WTC11 (cell line): Measurements from ENCODE around the gene PSMF1. TPM values are rescaled to one million over a fixed set of nuclear protein-coding genes. Genes with fewer than 3 reads are reported as not detected.

Source experiments
- ATAC-seq: fragments of 200-7000 bp; cut with Tn5 transposase; 2 replicates; pipeline ENCODE4 v1.10.0; 2021; ENCODE audit warnings: mild to moderate bottlenecking, moderate library complexity
- CTCF ChIA-PET: fragments of 300-600 bp; sonication (Branson Sonifier 250); formaldehyde crosslinking; loops from one replicate; lab custom pipeline; 2021; ENCODE audit warnings: antibody characterized with exemption; lab: Charles Lee
- POLR2A ChIA-PET: fragments of 350-600 bp; sonication (Branson Sonifier 250); formaldehyde crosslinking; loops from one replicate; lab custom pipeline; 2021; ENCODE audit warnings: antibody characterized with exemption; lab: Charles Lee
- DNase-seq: peaks from one replicate; pipeline ENCODE4 v3.0.0; 2021; ENCODE audit warnings: low spot score
- H3K27ac Mint-ChIP-seq: 2 replicates; pipeline ENCODE4 v1.8.0; 2021; ENCODE audit warnings: mixed read lengths
- H3K27me3 Mint-ChIP-seq: 2 replicates; pipeline ENCODE4 v1.8.0; 2021; ENCODE audit warnings: low read depth, mild to moderate bottlenecking, moderate library complexity, mixed read lengths
- H3K36me3 Mint-ChIP-seq: 2 replicates; pipeline ENCODE4 v1.8.0; 2021; ENCODE audit warnings: mixed read lengths
- H3K4me1 Mint-ChIP-seq: 2 replicates; pipeline ENCODE4 v1.8.0; 2022; ENCODE audit warnings: mixed read lengths
- H3K4me3 Mint-ChIP-seq: 2 replicates; pipeline ENCODE4 v1.8.0; 2021; ENCODE audit warnings: mild to moderate bottlenecking, moderate library complexity, mixed read lengths
- H3K9me3 Mint-ChIP-seq: 2 replicates; pipeline ENCODE4 v1.8.0; 2021; ENCODE audit warnings: mixed read lengths
- ETV6 ChIP-seq: sonication (generic); formaldehyde crosslinking; IDR thresholded peaks from 2 replicates; pipeline ENCODE4 v1.8.1; 2022; ENCODE audit warnings: mild to moderate bottlenecking, missing genetic modification reagents
- GABPB1 ChIP-seq: sonication (generic); formaldehyde crosslinking; IDR thresholded peaks from 2 replicates; pipeline ENCODE4 v1.8.1; 2023; ENCODE audit warnings: mild to moderate bottlenecking, missing genetic modification reagents
- GTF2I ChIP-seq: fragments of 250-450 bp; sonication (Bioruptor Pico); conservative IDR thresholded peaks from 2 replicates; pipeline ENCODE4 v1.4.0; 2021; ENCODE audit warnings: mild to moderate bottlenecking
- IRF2 ChIP-seq: sonication (generic); formaldehyde crosslinking; IDR thresholded peaks from 2 replicates; pipeline ENCODE4 v1.8.0; 2022; ENCODE audit warnings: low read depth, missing genetic modification reagents, borderline replicate concordance
- KAT7 ChIP-seq: sonication (generic); formaldehyde crosslinking; IDR thresholded peaks from 2 replicates; pipeline ENCODE4 v1.8.1; 2023; ENCODE audit warnings: missing genetic modification reagents, mild to moderate bottlenecking, borderline replicate concordance
- NR2C2 ChIP-seq: sonication (generic); formaldehyde crosslinking; IDR thresholded peaks from 2 replicates; pipeline ENCODE4 v1.8.0; 2022; ENCODE audit warnings: mild to moderate bottlenecking, missing genetic modification reagents
- NR3C1 ChIP-seq: sonication (generic); formaldehyde crosslinking; conservative IDR thresholded peaks from 2 replicates; pipeline ENCODE4 v1.8.1; 2023; ENCODE audit warnings: low read depth, mild to moderate bottlenecking, missing genetic modification reagents
- SMAD3 ChIP-seq: sonication (generic); formaldehyde crosslinking; IDR thresholded peaks from 2 replicates; pipeline ENCODE4 v1.8.0; 2022; ENCODE audit warnings: missing genetic modification reagents, mild to moderate bottlenecking, borderline replicate concordance
- SP1 ChIP-seq: sonication (generic); formaldehyde crosslinking; conservative IDR thresholded peaks from 2 replicates; pipeline ENCODE4 v1.8.1; 2022; ENCODE audit warnings: missing genetic modification reagents
- TEAD1 ChIP-seq: sonication (generic); formaldehyde crosslinking; IDR thresholded peaks from 2 replicates; pipeline ENCODE4 v1.8.0; 2022; ENCODE audit warnings: mild to moderate bottlenecking, missing genetic modification reagents
- ZNF138 ChIP-seq: sonication (generic); formaldehyde crosslinking; conservative IDR thresholded peaks from 2 replicates; pipeline ENCODE4 v1.8.1; 2022; ENCODE audit warnings: mild to moderate bottlenecking, moderate library complexity, missing genetic modification reagents
- ZNF263 ChIP-seq: sonication (generic); formaldehyde crosslinking; IDR thresholded peaks from 2 replicates; pipeline ENCODE4 v1.8.1; 2022; ENCODE audit warnings: low read depth, mild to moderate bottlenecking, moderate library complexity, missing genetic modification reagents
- ZNF671 ChIP-seq: fragments of 250-450 bp; sonication (Bioruptor Pico); IDR thresholded peaks from 2 replicates; pipeline ENCODE4 v1.8.0; 2021; ENCODE audit warnings: mild to moderate bottlenecking
- total RNA-seq: library from RNA; stranded (reverse); gene quantifications from 3 replicates; pipeline ENCODE4 v1.2.3, GENCODE V29; 2021
- TF ChIP-seq, protein P1 (sequence below): sonication (generic); formaldehyde crosslinking; IDR thresholded peaks from 2 replicates; pipeline ENCODE4 v1.8.1; 2022; ENCODE audit warnings: low read depth, missing genetic modification reagents, borderline replicate concordance
- TF ChIP-seq, protein P2 (sequence below): sonication (generic); formaldehyde crosslinking; IDR thresholded peaks from 2 replicates; pipeline ENCODE4 v1.8.1; 2022; ENCODE audit warnings: mild to moderate bottlenecking, missing genetic modification reagents, moderate library complexity, borderline replicate concordance
- TF ChIP-seq, protein P3 (sequence below): sonication (generic); formaldehyde crosslinking; IDR thresholded peaks from 2 replicates; pipeline ENCODE4 v1.8.0; 2023; ENCODE audit warnings: missing genetic modification reagents, mild to moderate bottlenecking, borderline replicate concordance
- TF ChIP-seq, protein P4 (sequence below): fragments of 250-450 bp; sonication (Bioruptor Pico); IDR thresholded peaks from 2 replicates; pipeline ENCODE4 v2.1.2; 2022; ENCODE audit warnings: mild to moderate bottlenecking, moderate library complexity
- TF ChIP-seq, protein P5 (sequence below): sonication (generic); formaldehyde crosslinking; IDR thresholded peaks from 2 replicates; pipeline ENCODE4 v1.8.1; 2022; ENCODE audit warnings: mild to moderate bottlenecking, moderate library complexity, missing genetic modification reagents
- TF ChIP-seq, protein P6 (sequence below): sonication (generic); formaldehyde crosslinking; IDR thresholded peaks from 2 replicates; pipeline ENCODE4 v1.8.1; 2023; ENCODE audit warnings: mild to moderate bottlenecking, missing genetic modification reagents

The PSMF1 gene
- total RNA-seq, 1 experiment from 2014 or later: 113 TPM

DNA sequence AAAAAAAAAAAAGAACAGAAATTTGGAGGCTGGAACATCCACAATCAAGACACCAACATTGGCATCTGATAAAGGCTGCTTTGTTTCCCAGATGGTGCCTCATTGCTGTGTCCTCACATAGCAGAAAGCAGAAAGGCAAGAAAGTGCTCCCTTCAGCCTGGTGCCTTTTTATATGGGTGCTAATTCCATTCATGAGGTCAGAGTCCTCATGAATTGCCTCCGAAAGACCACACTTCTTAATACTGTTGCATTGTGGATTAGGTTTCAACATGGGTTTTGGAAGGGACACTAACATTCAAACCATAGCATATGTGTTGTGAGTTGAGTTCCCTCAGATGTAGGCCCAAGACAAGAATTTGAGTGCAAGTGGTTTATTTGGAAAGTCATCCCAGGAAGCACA is 76.8 kb downstream of the PSMF1 start:
- DNase-seq: no peak
- Mint-ChIP-seq H3K27ac (no peak overlapping the region), H3K4me3 (no peak overlapping the region), H3K27me3 (peaks cover 44% of the 10 kb centered on the region), H3K36me3 (no peaks in the 10 kb centered on the region), H3K9me3 (no peaks in the 10 kb centered on the region), H3K4me1 (no peaks in the 10 kb centered on the region)
- TF ChIP-seq, protein P1, sequence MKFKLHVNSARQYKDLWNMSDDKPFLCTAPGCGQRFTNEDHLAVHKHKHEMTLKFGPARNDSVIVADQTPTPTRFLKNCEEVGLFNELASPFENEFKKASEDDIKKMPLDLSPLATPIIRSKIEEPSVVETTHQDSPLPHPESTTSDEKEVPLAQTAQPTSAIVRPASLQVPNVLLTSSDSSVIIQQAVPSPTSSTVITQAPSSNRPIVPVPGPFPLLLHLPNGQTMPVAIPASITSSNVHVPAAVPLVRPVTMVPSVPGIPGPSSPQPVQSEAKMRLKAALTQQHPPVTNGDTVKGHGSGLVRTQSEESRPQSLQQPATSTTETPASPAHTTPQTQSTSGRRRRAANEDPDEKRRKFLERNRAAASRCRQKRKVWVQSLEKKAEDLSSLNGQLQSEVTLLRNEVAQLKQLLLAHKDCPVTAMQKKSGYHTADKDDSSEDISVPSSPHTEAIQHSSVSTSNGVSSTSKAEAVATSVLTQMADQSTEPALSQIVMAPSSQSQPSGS: no peak
- TF ChIP-seq, protein P2, sequence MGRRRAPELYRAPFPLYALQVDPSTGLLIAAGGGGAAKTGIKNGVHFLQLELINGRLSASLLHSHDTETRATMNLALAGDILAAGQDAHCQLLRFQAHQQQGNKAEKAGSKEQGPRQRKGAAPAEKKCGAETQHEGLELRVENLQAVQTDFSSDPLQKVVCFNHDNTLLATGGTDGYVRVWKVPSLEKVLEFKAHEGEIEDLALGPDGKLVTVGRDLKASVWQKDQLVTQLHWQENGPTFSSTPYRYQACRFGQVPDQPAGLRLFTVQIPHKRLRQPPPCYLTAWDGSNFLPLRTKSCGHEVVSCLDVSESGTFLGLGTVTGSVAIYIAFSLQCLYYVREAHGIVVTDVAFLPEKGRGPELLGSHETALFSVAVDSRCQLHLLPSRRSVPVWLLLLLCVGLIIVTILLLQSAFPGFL (CRISPR knock-in tag): no peak
- no peak for TF ChIP-seq ETV6 (CRISPR knock-in tag)
- no peak for TF ChIP-seq TEAD1 (CRISPR knock-in tag)
- no peak for TF ChIP-seq SMAD3 (CRISPR knock-in tag)
- TF ChIP-seq GABPB1: no peak
- no peak for TF ChIP-seq IRF2
- TF ChIP-seq KAT7 (CRISPR knock-in tag): no peak
- TF ChIP-seq NR2C2 (CRISPR knock-in tag): no peak
- TF ChIP-seq, protein P3, sequence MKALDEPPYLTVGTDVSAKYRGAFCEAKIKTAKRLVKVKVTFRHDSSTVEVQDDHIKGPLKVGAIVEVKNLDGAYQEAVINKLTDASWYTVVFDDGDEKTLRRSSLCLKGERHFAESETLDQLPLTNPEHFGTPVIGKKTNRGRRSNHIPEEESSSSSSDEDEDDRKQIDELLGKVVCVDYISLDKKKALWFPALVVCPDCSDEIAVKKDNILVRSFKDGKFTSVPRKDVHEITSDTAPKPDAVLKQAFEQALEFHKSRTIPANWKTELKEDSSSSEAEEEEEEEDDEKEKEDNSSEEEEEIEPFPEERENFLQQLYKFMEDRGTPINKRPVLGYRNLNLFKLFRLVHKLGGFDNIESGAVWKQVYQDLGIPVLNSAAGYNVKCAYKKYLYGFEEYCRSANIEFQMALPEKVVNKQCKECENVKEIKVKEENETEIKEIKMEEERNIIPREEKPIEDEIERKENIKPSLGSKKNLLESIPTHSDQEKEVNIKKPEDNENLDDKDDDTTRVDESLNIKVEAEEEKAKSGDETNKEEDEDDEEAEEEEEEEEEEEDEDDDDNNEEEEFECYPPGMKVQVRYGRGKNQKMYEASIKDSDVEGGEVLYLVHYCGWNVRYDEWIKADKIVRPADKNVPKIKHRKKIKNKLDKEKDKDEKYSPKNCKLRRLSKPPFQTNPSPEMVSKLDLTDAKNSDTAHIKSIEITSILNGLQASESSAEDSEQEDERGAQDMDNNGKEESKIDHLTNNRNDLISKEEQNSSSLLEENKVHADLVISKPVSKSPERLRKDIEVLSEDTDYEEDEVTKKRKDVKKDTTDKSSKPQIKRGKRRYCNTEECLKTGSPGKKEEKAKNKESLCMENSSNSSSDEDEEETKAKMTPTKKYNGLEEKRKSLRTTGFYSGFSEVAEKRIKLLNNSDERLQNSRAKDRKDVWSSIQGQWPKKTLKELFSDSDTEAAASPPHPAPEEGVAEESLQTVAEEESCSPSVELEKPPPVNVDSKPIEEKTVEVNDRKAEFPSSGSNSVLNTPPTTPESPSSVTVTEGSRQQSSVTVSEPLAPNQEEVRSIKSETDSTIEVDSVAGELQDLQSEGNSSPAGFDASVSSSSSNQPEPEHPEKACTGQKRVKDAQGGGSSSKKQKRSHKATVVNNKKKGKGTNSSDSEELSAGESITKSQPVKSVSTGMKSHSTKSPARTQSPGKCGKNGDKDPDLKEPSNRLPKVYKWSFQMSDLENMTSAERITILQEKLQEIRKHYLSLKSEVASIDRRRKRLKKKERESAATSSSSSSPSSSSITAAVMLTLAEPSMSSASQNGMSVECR (CRISPR knock-in tag): no peak
- TF ChIP-seq, protein P4, sequence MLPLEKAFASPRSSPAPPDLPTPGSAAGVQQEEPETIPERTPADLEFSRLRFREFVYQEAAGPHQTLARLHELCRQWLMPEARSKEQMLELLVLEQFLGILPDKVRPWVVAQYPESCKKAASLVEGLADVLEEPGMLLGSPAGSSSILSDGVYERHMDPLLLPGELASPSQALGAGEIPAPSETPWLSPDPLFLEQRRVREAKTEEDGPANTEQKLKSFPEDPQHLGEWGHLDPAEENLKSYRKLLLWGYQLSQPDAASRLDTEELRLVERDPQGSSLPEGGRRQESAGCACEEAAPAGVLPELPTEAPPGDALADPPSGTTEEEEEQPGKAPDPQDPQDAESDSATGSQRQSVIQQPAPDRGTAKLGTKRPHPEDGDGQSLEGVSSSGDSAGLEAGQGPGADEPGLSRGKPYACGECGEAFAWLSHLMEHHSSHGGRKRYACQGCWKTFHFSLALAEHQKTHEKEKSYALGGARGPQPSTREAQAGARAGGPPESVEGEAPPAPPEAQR (CRISPR knock-in tag): no peak
- POLR2A ChIA-PET: no interaction called here
- no peak for ATAC-seq
- CTCF ChIA-PET: no interaction called here

DNA sequence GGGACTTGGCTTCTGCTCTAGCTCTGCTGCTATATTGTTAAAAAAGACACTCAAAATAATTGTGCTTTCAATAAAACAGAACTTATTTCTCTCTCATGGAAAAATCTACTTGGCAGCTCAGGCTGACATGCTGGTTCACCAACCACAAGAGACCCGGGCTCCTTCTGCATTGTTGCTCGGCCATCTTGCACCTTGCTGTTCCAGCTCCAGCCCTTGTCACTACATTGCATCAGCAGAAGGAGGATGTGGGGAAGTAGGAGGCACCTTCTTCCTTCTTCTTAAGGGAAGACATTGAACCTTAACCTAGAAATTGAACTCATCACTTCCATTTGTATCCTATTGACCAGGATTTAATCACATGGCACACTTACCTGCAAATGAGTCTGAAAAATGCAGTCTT is 78.2 kb downstream of the PSMF1 start:
- no peaks in the 10 kb centered on the region for H3K36me3 Mint-ChIP-seq
- H3K27me3 Mint-ChIP-seq: peaks cover 33% of the 10 kb centered on the region
- CTCF ChIA-PET: interaction anchor here (1.3 kb wide), 1 partner anchor 10 kb away, joined by 3 read pairs; no protein-coding TSS in a partner anchor
- TF ChIP-seq ZNF138 (no peak), SP1 (CRISPR knock-in tag) (no peak)
- DNase-seq (no peak), ATAC-seq (no peak)
- POLR2A ChIA-PET: no interaction called here
- H3K4me3 Mint-ChIP-seq: no peak overlapping the region
- H3K9me3 Mint-ChIP-seq: no peaks in the 10 kb centered on the region
- no peaks in the 10 kb centered on the region for H3K4me1 Mint-ChIP-seq
- H3K27ac Mint-ChIP-seq: no peak overlapping the region

DNA sequence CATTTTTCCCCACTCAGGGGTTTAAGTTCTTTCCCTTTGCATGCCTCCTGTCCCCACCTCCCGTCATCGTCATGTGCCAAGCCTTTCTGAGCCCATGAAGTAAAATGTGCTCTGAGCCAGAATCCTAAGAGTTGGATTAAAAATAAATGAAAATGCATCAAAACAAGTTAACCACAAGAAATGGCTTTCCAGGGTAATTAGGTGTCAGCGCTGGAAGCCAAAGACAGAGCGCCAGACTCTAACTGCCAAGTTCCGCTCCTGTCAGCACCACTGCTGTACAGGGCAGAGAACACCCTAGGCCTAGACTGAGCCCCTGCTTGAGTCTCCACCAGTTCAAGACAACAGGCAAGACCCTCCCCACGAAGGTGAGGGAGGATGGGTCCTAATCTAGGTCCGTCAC is 79.4 kb downstream of the PSMF1 start:
- Mint-ChIP-seq H3K27ac (no peak overlapping the region), H3K36me3 (no peaks in the 10 kb centered on the region), H3K9me3 (no peaks in the 10 kb centered on the region), H3K27me3 (peaks cover 23% of the 10 kb centered on the region), H3K4me1 (no peaks in the 10 kb centered on the region), H3K4me3 (no peak overlapping the region)
- ChIA-PET CTCF (no interaction called here), POLR2A (no interaction called here)
- ATAC-seq (no peak), DNase-seq (no peak)
- no peak for TF ChIP-seq ZNF263 (CRISPR knock-in tag)
- TF ChIP-seq NR2C2 (CRISPR knock-in tag): no peak
- TF ChIP-seq, protein P5, sequence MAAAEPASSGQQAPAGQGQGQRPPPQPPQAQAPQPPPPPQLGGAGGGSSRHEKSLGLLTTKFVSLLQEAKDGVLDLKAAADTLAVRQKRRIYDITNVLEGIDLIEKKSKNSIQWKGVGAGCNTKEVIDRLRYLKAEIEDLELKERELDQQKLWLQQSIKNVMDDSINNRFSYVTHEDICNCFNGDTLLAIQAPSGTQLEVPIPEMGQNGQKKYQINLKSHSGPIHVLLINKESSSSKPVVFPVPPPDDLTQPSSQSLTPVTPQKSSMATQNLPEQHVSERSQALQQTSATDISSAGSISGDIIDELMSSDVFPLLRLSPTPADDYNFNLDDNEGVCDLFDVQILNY (CRISPR knock-in tag): no peak
- no peak for TF ChIP-seq ZNF138
- TF ChIP-seq, protein P1: no peak
- TF ChIP-seq ZNF671: no peak
- TF ChIP-seq NR3C1 (CRISPR knock-in tag): no peak
- TF ChIP-seq, protein P6, sequence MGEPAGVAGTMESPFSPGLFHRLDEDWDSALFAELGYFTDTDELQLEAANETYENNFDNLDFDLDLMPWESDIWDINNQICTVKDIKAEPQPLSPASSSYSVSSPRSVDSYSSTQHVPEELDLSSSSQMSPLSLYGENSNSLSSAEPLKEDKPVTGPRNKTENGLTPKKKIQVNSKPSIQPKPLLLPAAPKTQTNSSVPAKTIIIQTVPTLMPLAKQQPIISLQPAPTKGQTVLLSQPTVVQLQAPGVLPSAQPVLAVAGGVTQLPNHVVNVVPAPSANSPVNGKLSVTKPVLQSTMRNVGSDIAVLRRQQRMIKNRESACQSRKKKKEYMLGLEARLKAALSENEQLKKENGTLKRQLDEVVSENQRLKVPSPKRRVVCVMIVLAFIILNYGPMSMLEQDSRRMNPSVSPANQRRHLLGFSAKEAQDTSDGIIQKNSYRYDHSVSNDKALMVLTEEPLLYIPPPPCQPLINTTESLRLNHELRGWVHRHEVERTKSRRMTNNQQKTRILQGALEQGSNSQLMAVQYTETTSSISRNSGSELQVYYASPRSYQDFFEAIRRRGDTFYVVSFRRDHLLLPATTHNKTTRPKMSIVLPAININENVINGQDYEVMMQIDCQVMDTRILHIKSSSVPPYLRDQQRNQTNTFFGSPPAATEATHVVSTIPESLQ (CRISPR knock-in tag): no peak
- TF ChIP-seq GTF2I: no peak
